ENCODE measurements around the gene RUNX3. TPM values are rescaled to one million over a fixed set of nuclear protein-coding genes. Genes with fewer than 3 reads are reported as not detected.

Gene RUNX3
- total RNA-seq, 1 experiment from 2014 or later, result 8.6 TPM

- Histone ChIP-seq H3K4me1 (ENCODE audit: insufficient read depth, low read length, poor library complexity, severe bottlenecking) (peaks cover 19% of the 10 kb centered on the region), H3K27me3 (replicated peaks; ENCODE audit: insufficient read depth, low read depth, low read length, poor library complexity) (no peaks in the 10 kb centered on the region), H3K9me3 (ENCODE audit: low read depth, low read length, poor library complexity, severe bottlenecking) (no peaks in the 10 kb centered on the region), H3K27ac (ENCODE audit: low read depth, low read length, poor library complexity, severe bottlenecking) (no peak overlapping the region), H3K36me3 (ENCODE audit: insufficient read depth, low read length, poor library complexity, severe bottlenecking) (no peaks in the 10 kb centered on the region), H3K4me3 (ENCODE audit: low read depth, low read length, poor library complexity, severe bottlenecking) (no peak overlapping the region)
- CTCF ChIA-PET, result no interaction called here
- no peak for DNase-seq (ENCODE audit: low spot score)
- TF ChIP-seq CTCF (conservative IDR thresholded peaks at IDR 0.05; ENCODE audit: low read depth, low read length) (no peak), EZH2 (IDR thresholded peaks at IDR 0.05; ENCODE audit: borderline replicate concordance, low read depth, low read length, poor library complexity, severe bottlenecking) (no peak)
- POLR2A ChIA-PET (ENCODE audit: low non-redundant PET), result no interaction called here
- no TSS peak for BruUV-seq (replicated peaks)
- intact Hi-C loops (cut with micrococcal nuclease; ENCODE audit: unreplicated experiment), result no loop called here
Measured at GRCh38 chr1:24923485-24924113, 6.5 kb downstream of the RUNX3 start.

- H3K9me3 ChIP-seq (ENCODE audit: low read depth, low read length, poor library complexity, severe bottlenecking), result no peaks in the 10 kb centered on the region
- TF ChIP-seq EZH2 (IDR thresholded peaks at IDR 0.05; ENCODE audit: borderline replicate concordance, low read depth, low read length, poor library complexity, severe bottlenecking), result no peak
- TF ChIP-seq CTCF (conservative IDR thresholded peaks at IDR 0.05; ENCODE audit: low read depth, low read length), result no peak
- peaks cover 2% of the 10 kb centered on the region for H3K36me3 ChIP-seq (ENCODE audit: insufficient read depth, low read length, poor library complexity, severe bottlenecking)
- no peaks in the 10 kb centered on the region for H3K27me3 ChIP-seq (replicated peaks; ENCODE audit: insufficient read depth, low read depth, low read length, poor library complexity)
- no peak overlapping the region for H3K27ac ChIP-seq (ENCODE audit: low read depth, low read length, poor library complexity, severe bottlenecking)
- CTCF ChIA-PET, result no interaction called here
- peaks cover 11% of the 10 kb centered on the region for H3K4me1 ChIP-seq (ENCODE audit: insufficient read depth, low read length, poor library complexity, severe bottlenecking)
- BruUV-seq (replicated peaks), result no TSS peak
- intact Hi-C loops (cut with micrococcal nuclease; ENCODE audit: unreplicated experiment), result no loop called here
- no peak for DNase-seq (ENCODE audit: low spot score)
- POLR2A ChIA-PET (ENCODE audit: low non-redundant PET), result no interaction called here
- no peak overlapping the region for H3K4me3 ChIP-seq (ENCODE audit: low read depth, low read length, poor library complexity, severe bottlenecking)
Measured at GRCh38 chr1:24921938-24922662, 8.0 kb downstream of the RUNX3 start.

- POLR2A ChIA-PET (ENCODE audit: low non-redundant PET), result no interaction called here
- Histone ChIP-seq H3K4me3 (ENCODE audit: low read depth, low read length, poor library complexity, severe bottlenecking) (no peak overlapping the region), H3K27ac (ENCODE audit: low read depth, low read length, poor library complexity, severe bottlenecking) (no peak overlapping the region), H3K36me3 (ENCODE audit: insufficient read depth, low read length, poor library complexity, severe bottlenecking) (peaks cover 3% of the 10 kb centered on the region), H3K27me3 (replicated peaks; ENCODE audit: insufficient read depth, low read depth, low read length, poor library complexity) (no peaks in the 10 kb centered on the region), H3K4me1 (ENCODE audit: insufficient read depth, low read length, poor library complexity, severe bottlenecking) (peaks cover 4% of the 10 kb centered on the region), H3K9me3 (ENCODE audit: low read depth, low read length, poor library complexity, severe bottlenecking) (no peaks in the 10 kb centered on the region)
- no peak for DNase-seq (ENCODE audit: low spot score)
- intact Hi-C loops (cut with micrococcal nuclease; ENCODE audit: unreplicated experiment), result no loop called here
- CTCF ChIA-PET, result no interaction called here
- TF ChIP-seq EZH2 (IDR thresholded peaks at IDR 0.05; ENCODE audit: borderline replicate concordance, low read depth, low read length, poor library complexity, severe bottlenecking) (no peak), CTCF (conservative IDR thresholded peaks at IDR 0.05; ENCODE audit: low read depth, low read length) (no peak)
- BruUV-seq (replicated peaks), result no TSS peak
Measured at GRCh38 chr1:24921412-24921811, 8.7 kb downstream of the RUNX3 start.
